Keratinocyte (primary cell): ENCODE measurements around the gene MAP3K3.

Source experiments
- CTCF ChIP-seq, 3 experiments: IDR thresholded peaks in 1 of 3; conservative IDR thresholded peaks in 1 of 3; optimal IDR thresholded peaks in 1 of 3; 2 replicates in 2 of 3; 3 replicates in 1 of 3; pipeline versions ENCODE3 to v1.5.1; 2011; ENCODE audit warnings: low read length in 3 of 3, mild to moderate bottlenecking in 3 of 3, moderate library complexity in 2 of 3, control low read depth in 1 of 3, inconsistent platforms in 1 of 3; ENCODE audit not compliant: insufficient read depth in 2 of 3; ENCODE audit errors: extremely low read depth in 1 of 3
- EZH2 ChIP-seq: IDR thresholded peaks from one replicate; pipeline ENCODE4 v1.6.1; 2012; ENCODE audit warnings: inconsistent platforms, mild to moderate bottlenecking, low read length, moderate library complexity

GRCh38 chr17:63579633-63580032, 42.6 kb upstream of the MAP3K3 start:
- TF ChIP-seq CTCF (optimal IDR thresholded peaks at IDR 0.05 in 1 of 3, IDR thresholded peaks at IDR 0.05 in 1 of 3, conservative IDR thresholded peaks at IDR 0.05 in 1 of 3; ENCODE audit: extremely low read depth in 1 of 3, insufficient read depth in 2 of 3, low read length in 3 of 3) (no peak), EZH2 (no peak)
